OCI-LY3 (cell line): ENCODE measurements around the gene ATN1.

Experiments
- H2AFZ ChIP-seq: fragments of 200-600, 300-600 bp; shearing (Covaris generic); 2 replicates; pipeline ENCODE4 v1.6.0; 2014; ENCODE audit warnings: antibody characterized with exemption, low read depth, low read length
- H3K27ac ChIP-seq: fragments of 200-600, 300-600 bp; sonication (generic); 2 replicates; pipeline ENCODE4 v1.5.1; 2014; ENCODE audit warnings: mild to moderate bottlenecking, low read length, moderate library complexity, mixed read lengths
- H3K27me3 ChIP-seq: fragments of 200-600, 300-600 bp; sonication (generic); 2 replicates; pipeline ENCODE4 v1.6.1; 2014; ENCODE audit warnings: low read depth, low read length, mixed read lengths
- H3K36me3 ChIP-seq: fragments of 200-600, 300-600 bp; sonication (generic); replicated peaks from 2 replicates; pipeline ENCODE3; 2014; ENCODE audit warnings: low read depth, low read length, mixed read lengths
- H3K4me1 ChIP-seq: fragments of 300-600, 200-600 bp; sonication (generic); 2 replicates; pipeline ENCODE4 v1.6.1; 2014; ENCODE audit warnings: low read length, mixed read lengths
- H3K4me2 ChIP-seq: fragments of 200-600, 300-600 bp; sonication (generic); 2 replicates; pipeline ENCODE4 v1.6.1; 2014; ENCODE audit warnings: low read length, mixed read lengths
- H3K4me3 ChIP-seq: fragments of 300-600, 200-600 bp; sonication (generic); 2 replicates; pipeline ENCODE4 v1.5.1; 2014; ENCODE audit warnings: antibody characterized with exemption, mild to moderate bottlenecking, low read length, moderate library complexity
- H3K79me2 ChIP-seq: fragments of 300-600, 200-600 bp; shearing (Covaris generic); 2 replicates; pipeline ENCODE4 v1.6.1; 2014; ENCODE audit warnings: mild to moderate bottlenecking, low read length, mixed read lengths
- H3K9ac ChIP-seq: fragments of 300-600, 200-600 bp; shearing (Covaris generic); 2 replicates; pipeline ENCODE4 v1.6.0; 2014; ENCODE audit warnings: mild to moderate bottlenecking, low read length, moderate library complexity
- H3K9me3 ChIP-seq: fragments of 200-600, 300-600 bp; shearing (Covaris generic); 2 replicates; pipeline ENCODE4 v1.6.1; 2014; ENCODE audit warnings: low read length, mixed read lengths; ENCODE audit not compliant: insufficient read depth
- H4K20me1 ChIP-seq: fragments of 200-600, 300-600 bp; sonication (generic); 2 replicates; pipeline ENCODE4 v1.6.1; 2016; ENCODE audit warnings: low read length, mixed read lengths; ENCODE audit not compliant: insufficient read depth
- CTCF ChIP-seq: fragments of 200-600, 300-600 bp; sonication (generic); IDR thresholded peaks from 2 replicates; pipeline ENCODE4 v1.5.1; 2014; ENCODE audit warnings: antibody characterized with exemption, low read length, low read depth
- EZH2phosphoT487 ChIP-seq: fragments of 200-600 bp; shearing (Covaris generic); IDR thresholded peaks from 2 replicates; pipeline ENCODE4 v1.6.1; 2018; ENCODE audit warnings: antibody characterized with exemption, mixed run types, low read depth

ATN1 gene

DNA sequence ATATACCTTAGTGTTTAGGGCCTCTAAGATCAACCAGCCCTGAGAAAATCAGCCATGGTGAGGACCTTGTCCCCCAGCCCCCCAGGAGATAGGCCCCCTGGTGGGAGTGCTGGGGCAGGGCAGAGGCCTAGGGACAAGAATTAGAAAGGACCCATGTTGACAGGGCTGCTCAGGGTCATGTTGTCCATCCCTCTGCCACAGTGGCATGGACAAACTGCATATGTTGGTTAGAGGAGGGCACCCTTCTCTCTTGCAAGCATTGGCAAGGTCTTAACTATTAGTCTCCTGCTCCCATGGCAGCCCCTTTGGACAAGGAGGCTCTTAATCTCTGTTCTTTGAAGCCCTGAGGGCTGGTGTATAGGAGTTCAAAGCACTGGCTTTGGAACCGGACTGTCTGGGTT lies 22.6 kb downstream of the ATN1 start:
- TF ChIP-seq CTCF (peak; percentile 44), EZH2phosphoT487 (no peak)
- H3K4me2 ChIP-seq: peak overlapping the region; percentile 94
- H3K27me3 ChIP-seq: no peaks in the 10 kb centered on the region
- H3K27ac ChIP-seq: peak overlapping the region; percentile 59
- H3K4me3 ChIP-seq: peak overlapping the region; percentile 84
- no peaks in the 10 kb centered on the region for H3K9me3 ChIP-seq
- peaks cover 14% of the 10 kb centered on the region for H3K79me2 ChIP-seq
- H3K4me1 ChIP-seq: peaks cover 60% of the 10 kb centered on the region
- H2AFZ ChIP-seq: peak overlapping the region; percentile 48; the same call in 1 of the 2 replicates
- peak overlapping the region; percentile 87 for H3K9ac ChIP-seq
- H3K36me3 ChIP-seq: peaks cover 3% of the 10 kb centered on the region
- H4K20me1 ChIP-seq: peaks cover 4% of the 10 kb centered on the region; the same call in 1 of the 2 replicates

- H3K4me1 ChIP-seq: peaks cover 54% of the 10 kb centered on the region
- H3K4me2 ChIP-seq: peak within 1 kb of the TSS; percentile 94
- H4K20me1 ChIP-seq: peaks cover 4% of the 10 kb centered on the region; the same call in 1 of the 2 replicates
- no peak for TF ChIP-seq CTCF
- TF ChIP-seq EZH2phosphoT487: no peak
- peak within 1 kb of the TSS; percentile 84 for H3K4me3 ChIP-seq
- H3K9ac ChIP-seq: peak within 1 kb of the TSS; percentile 87
- H3K27ac ChIP-seq: peak within 1 kb of the TSS; percentile 59
- H2AFZ ChIP-seq: peak within 1 kb of the TSS; percentile 48; the same call in 1 of the 2 replicates
- peaks cover 6% of the 10 kb centered on the region for H3K36me3 ChIP-seq
- H3K9me3 ChIP-seq: no peaks in the 10 kb centered on the region
- H3K79me2 ChIP-seq: peaks cover 14% of the 10 kb centered on the region
- no peaks in the 10 kb centered on the region for H3K27me3 ChIP-seq
Measured at GRCh38 chr12:6950811-6951540, 23.2 kb downstream of the ATN1 start, which contains the start of gene PTPN6. Gene PTPN6, plus strand, starts transcription at chr12:6951356. Its CDS starts 157 bp downstream, at chr12:6951513.

GRCh38 chr12:6951551-6952120 lies 23.9 kb downstream of the ATN1 start:
- peak overlapping the region; percentile 94 for H3K4me2 ChIP-seq
- no peak for TF ChIP-seq CTCF
- no peak for TF ChIP-seq EZH2phosphoT487

More at GRCh38 chr12:6951551-6952120, 23.9 kb downstream of the ATN1 start:
- H3K9ac ChIP-seq: peak overlapping the region; percentile 87
- H3K27me3 ChIP-seq: no peaks in the 10 kb centered on the region
- peaks cover 48% of the 10 kb centered on the region for H3K4me1 ChIP-seq
- no peak overlapping the region for H2AFZ ChIP-seq
- H3K79me2 ChIP-seq: peaks cover 14% of the 10 kb centered on the region
- H3K27ac ChIP-seq: peak overlapping the region; percentile 59
- H4K20me1 ChIP-seq: peaks cover 4% of the 10 kb centered on the region; the same call in 1 of the 2 replicates
- peaks cover 8% of the 10 kb centered on the region for H3K36me3 ChIP-seq
- no peaks in the 10 kb centered on the region for H3K9me3 ChIP-seq
- H3K4me3 ChIP-seq: peak overlapping the region; percentile 84
